ENCODE data around the gene TULP4. TPM values are rescaled to one million over a fixed set of nuclear protein-coding genes. Genes with fewer than 3 reads are reported as not detected.

Gene TULP4
- total RNA-seq, 1 experiment from 2014 or later: 52.8 TPM

DNA sequence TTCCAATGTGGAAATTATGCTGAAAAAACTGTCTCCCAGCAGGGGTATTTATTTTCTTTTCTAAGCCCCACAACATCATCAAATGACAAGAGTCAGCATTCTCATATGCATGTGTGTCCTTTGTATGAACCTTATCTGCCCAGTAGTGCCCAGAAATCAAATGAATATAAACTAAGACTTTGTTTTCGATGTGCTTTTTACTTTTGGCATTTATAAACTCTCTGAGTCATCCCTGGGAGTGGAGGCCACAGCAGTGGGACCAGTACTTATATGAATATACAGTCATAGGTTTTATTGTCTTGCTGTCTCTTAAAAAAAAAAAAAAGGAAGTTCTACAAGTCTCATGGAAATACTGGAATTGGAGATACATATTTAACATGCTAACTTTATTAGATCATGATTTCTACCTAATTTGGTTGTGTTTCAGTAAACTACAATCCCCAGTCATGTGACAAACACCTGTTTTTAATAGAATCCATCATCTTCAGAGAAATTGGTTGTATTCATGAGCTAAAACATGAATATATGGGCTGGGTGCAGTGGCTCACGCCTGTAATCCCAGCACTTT lies 148.4 kb downstream of the TULP4 start:
- Mint-ChIP-seq H3K4me1 (peaks cover 71% of the 10 kb centered on the region), H3K9me3 (no peaks in the 10 kb centered on the region), H3K36me3 (peaks cover 12% of the 10 kb centered on the region), H3K27me3 (ENCODE audit: low read depth) (peaks cover 16% of the 10 kb centered on the region), H3K27ac (no peak overlapping the region), H3K4me3 (no peak overlapping the region)
- CTCF ChIA-PET: no interaction called here
- TF ChIP-seq, protein P1, sequence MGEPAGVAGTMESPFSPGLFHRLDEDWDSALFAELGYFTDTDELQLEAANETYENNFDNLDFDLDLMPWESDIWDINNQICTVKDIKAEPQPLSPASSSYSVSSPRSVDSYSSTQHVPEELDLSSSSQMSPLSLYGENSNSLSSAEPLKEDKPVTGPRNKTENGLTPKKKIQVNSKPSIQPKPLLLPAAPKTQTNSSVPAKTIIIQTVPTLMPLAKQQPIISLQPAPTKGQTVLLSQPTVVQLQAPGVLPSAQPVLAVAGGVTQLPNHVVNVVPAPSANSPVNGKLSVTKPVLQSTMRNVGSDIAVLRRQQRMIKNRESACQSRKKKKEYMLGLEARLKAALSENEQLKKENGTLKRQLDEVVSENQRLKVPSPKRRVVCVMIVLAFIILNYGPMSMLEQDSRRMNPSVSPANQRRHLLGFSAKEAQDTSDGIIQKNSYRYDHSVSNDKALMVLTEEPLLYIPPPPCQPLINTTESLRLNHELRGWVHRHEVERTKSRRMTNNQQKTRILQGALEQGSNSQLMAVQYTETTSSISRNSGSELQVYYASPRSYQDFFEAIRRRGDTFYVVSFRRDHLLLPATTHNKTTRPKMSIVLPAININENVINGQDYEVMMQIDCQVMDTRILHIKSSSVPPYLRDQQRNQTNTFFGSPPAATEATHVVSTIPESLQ (CRISPR knock-in tag; IDR thresholded peaks at IDR 0.05): no peak
- TF ChIP-seq EMX1 (CRISPR knock-in tag; IDR thresholded peaks at IDR 0.05) (no peak), SOX15 (CRISPR knock-in tag; IDR thresholded peaks at IDR 0.05) (no peak), TEAD1 (CRISPR knock-in tag; IDR thresholded peaks at IDR 0.05) (no peak), ZNF416 (CRISPR knock-in tag; IDR thresholded peaks at IDR 0.05) (no peak), GABPB1 (CRISPR knock-in tag; IDR thresholded peaks at IDR 0.05) (no peak), OVOL2 (CRISPR knock-in tag; IDR thresholded peaks at IDR 0.05; ENCODE audit: borderline replicate concordance) (no peak), TP53 (CRISPR knock-in tag; IDR thresholded peaks at IDR 0.05) (no peak)
- TF ChIP-seq, protein P2, sequence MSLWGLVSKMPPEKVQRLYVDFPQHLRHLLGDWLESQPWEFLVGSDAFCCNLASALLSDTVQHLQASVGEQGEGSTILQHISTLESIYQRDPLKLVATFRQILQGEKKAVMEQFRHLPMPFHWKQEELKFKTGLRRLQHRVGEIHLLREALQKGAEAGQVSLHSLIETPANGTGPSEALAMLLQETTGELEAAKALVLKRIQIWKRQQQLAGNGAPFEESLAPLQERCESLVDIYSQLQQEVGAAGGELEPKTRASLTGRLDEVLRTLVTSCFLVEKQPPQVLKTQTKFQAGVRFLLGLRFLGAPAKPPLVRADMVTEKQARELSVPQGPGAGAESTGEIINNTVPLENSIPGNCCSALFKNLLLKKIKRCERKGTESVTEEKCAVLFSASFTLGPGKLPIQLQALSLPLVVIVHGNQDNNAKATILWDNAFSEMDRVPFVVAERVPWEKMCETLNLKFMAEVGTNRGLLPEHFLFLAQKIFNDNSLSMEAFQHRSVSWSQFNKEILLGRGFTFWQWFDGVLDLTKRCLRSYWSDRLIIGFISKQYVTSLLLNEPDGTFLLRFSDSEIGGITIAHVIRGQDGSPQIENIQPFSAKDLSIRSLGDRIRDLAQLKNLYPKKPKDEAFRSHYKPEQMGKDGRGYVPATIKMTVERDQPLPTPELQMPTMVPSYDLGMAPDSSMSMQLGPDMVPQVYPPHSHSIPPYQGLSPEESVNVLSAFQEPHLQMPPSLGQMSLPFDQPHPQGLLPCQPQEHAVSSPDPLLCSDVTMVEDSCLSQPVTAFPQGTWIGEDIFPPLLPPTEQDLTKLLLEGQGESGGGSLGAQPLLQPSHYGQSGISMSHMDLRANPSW (CRISPR knock-in tag; conservative IDR thresholded peaks at IDR 0.05; ENCODE audit: low read depth): no peak
- TF ChIP-seq, protein P3, sequence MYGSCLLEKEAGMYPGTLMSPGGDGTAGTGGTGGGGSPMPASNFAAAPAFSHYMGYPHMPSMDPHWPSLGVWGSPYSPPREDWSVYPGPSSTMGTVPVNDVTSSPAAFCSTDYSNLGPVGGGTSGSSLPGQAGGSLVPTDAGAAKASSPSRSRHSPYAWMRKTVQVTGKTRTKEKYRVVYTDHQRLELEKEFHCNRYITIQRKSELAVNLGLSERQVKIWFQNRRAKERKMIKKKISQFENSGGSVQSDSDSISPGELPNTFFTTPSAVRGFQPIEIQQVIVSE (CRISPR knock-in tag; IDR thresholded peaks at IDR 0.05; ENCODE audit: borderline replicate concordance): no peak
- TF ChIP-seq, protein P4, sequence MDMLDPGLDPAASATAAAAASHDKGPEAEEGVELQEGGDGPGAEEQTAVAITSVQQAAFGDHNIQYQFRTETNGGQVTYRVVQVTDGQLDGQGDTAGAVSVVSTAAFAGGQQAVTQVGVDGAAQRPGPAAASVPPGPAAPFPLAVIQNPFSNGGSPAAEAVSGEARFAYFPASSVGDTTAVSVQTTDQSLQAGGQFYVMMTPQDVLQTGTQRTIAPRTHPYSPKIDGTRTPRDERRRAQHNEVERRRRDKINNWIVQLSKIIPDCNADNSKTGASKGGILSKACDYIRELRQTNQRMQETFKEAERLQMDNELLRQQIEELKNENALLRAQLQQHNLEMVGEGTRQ (CRISPR knock-in tag; IDR thresholded peaks at IDR 0.05): no peak
- TF ChIP-seq, protein P5, sequence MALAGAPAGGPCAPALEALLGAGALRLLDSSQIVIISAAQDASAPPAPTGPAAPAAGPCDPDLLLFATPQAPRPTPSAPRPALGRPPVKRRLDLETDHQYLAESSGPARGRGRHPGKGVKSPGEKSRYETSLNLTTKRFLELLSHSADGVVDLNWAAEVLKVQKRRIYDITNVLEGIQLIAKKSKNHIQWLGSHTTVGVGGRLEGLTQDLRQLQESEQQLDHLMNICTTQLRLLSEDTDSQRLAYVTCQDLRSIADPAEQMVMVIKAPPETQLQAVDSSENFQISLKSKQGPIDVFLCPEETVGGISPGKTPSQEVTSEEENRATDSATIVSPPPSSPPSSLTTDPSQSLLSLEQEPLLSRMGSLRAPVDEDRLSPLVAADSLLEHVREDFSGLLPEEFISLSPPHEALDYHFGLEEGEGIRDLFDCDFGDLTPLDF (CRISPR knock-in tag; IDR thresholded peaks at IDR 0.05): no peak
- POLR2A ChIA-PET: no interaction called here
- ATAC-seq (no peak), DNase-seq (ENCODE audit: low spot score) (no peak)

DNA sequence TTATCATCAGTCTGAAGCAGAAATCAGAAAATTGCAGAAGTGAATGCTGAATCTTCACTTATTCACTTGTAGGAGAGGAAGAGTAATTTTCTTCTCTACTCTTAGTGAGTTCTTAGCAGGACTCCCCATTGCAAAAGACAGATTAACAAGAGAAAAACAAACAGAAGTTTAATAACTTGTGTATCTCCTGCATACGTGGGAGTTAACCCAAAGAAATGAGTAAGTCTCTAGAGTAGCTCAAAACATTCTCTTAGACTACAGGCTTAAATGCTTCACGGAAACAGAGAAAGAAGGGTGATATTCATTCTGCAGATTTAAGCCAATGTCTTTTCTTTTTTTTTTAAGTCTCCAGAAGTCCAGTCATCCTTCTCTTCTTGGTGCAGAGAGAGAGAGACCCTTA lies 149.7 kb downstream of the TULP4 start:
- DNase-seq (ENCODE audit: low spot score): no peak
- Mint-ChIP-seq H3K36me3 (peaks cover 22% of the 10 kb centered on the region), H3K4me1 (peaks cover 83% of the 10 kb centered on the region), H3K4me3 (no peak overlapping the region), H3K9me3 (no peaks in the 10 kb centered on the region), H3K27me3 (ENCODE audit: low read depth) (peaks cover 29% of the 10 kb centered on the region), H3K27ac (no peak overlapping the region)
- ChIA-PET POLR2A (no interaction called here), CTCF (interaction anchor here (0.8 to 1.0 kb wide), 2 partner anchors 9 to 14 kb away, joined by 3 to 4 read pairs; no protein-coding TSS in a partner anchor)
- no peak for ATAC-seq
- TF ChIP-seq IRF2 (CRISPR knock-in tag; IDR thresholded peaks at IDR 0.05; ENCODE audit: borderline replicate concordance, low read depth) (no peak), RELA (CRISPR knock-in tag; IDR thresholded peaks at IDR 0.05; ENCODE audit: borderline replicate concordance) (no peak), KAT7 (CRISPR knock-in tag; IDR thresholded peaks at IDR 0.05; ENCODE audit: borderline replicate concordance) (no peak), ZNF121 (CRISPR knock-in tag; IDR thresholded peaks at IDR 0.05) (no peak)
- TF ChIP-seq, protein P5 (CRISPR knock-in tag; IDR thresholded peaks at IDR 0.05): no peak
- TF ChIP-seq, protein P6, sequence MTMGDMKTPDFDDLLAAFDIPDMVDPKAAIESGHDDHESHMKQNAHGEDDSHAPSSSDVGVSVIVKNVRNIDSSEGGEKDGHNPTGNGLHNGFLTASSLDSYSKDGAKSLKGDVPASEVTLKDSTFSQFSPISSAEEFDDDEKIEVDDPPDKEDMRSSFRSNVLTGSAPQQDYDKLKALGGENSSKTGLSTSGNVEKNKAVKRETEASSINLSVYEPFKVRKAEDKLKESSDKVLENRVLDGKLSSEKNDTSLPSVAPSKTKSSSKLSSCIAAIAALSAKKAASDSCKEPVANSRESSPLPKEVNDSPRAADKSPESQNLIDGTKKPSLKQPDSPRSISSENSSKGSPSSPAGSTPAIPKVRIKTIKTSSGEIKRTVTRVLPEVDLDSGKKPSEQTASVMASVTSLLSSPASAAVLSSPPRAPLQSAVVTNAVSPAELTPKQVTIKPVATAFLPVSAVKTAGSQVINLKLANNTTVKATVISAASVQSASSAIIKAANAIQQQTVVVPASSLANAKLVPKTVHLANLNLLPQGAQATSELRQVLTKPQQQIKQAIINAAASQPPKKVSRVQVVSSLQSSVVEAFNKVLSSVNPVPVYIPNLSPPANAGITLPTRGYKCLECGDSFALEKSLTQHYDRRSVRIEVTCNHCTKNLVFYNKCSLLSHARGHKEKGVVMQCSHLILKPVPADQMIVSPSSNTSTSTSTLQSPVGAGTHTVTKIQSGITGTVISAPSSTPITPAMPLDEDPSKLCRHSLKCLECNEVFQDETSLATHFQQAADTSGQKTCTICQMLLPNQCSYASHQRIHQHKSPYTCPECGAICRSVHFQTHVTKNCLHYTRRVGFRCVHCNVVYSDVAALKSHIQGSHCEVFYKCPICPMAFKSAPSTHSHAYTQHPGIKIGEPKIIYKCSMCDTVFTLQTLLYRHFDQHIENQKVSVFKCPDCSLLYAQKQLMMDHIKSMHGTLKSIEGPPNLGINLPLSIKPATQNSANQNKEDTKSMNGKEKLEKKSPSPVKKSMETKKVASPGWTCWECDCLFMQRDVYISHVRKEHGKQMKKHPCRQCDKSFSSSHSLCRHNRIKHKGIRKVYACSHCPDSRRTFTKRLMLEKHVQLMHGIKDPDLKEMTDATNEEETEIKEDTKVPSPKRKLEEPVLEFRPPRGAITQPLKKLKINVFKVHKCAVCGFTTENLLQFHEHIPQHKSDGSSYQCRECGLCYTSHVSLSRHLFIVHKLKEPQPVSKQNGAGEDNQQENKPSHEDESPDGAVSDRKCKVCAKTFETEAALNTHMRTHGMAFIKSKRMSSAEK (CRISPR knock-in tag; IDR thresholded peaks at IDR 0.05; ENCODE audit: borderline replicate concordance): no peak
- TF ChIP-seq, protein P3 (CRISPR knock-in tag; IDR thresholded peaks at IDR 0.05; ENCODE audit: borderline replicate concordance): no peak
- TF ChIP-seq, protein P7, sequence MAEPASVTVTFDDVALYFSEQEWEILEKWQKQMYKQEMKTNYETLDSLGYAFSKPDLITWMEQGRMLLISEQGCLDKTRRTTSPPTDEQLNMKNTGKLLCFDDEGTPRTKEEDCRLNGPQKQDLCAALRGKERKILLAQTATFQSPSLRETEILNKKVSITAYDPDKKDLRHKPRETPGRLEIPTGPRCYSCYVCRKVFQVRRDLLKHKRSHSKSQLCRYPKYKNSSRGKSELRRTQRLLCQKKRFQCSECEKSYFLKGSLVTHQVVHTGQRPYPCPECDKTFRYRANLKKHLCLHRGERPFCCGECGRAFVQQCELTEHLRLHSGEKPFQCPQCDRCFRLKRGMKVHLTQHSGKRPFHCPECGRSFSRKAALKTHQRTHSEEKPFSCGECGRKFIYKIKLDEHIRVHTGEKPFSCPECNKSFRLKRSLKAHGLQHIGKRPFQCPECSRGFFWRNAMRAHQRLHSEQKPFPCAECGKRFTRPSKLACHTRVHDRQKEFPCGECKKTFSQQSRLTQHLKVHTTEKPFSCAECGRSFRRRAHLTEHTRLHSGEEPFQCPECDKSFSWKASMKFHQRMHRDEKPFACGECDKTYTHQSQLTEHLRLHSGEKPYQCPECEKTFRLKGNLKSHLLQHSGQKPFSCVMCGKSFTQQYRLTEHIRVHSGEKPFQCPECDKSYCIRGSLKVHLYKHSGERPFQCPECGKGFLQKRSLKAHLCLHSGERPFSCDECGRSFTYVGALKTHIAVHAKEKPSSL (CRISPR knock-in tag; conservative IDR thresholded peaks at IDR 0.05): no peak
